WERI-Rb-1 (cell line): ENCODE results near the gene COL17A1.

ENCODE experiments used
- DNase-seq: peaks from one replicate; pipeline ENCODE4 v3.0.0-alpha.2; 2020
- H3K27ac ChIP-seq: fragments of 250-450 bp; sonication (Bioruptor Pico); 2 replicates; pipeline ENCODE4 v1.5.1; 2020; ENCODE audit warnings: mild to moderate bottlenecking, moderate library complexity
- H3K27me3 ChIP-seq: fragments of 250-450 bp; sonication (Bioruptor Pico); 2 replicates; pipeline ENCODE4 v1.5.1; 2021; ENCODE audit warnings: mild to moderate bottlenecking, low read depth, moderate library complexity; ENCODE audit not compliant: insufficient read depth, severe bottlenecking
- H3K36me3 ChIP-seq: fragments of 250-450 bp; sonication (Bioruptor Pico); 2 replicates; pipeline ENCODE4 v1.5.1; 2020; ENCODE audit warnings: mild to moderate bottlenecking, moderate library complexity
- H3K4me3 ChIP-seq: 2 replicates; pipeline ENCODE4 v1.5.1; 2011; ENCODE audit warnings: low read depth, mild to moderate bottlenecking, control low read depth, low read length
- H3K9me3 ChIP-seq: fragments of 250-450 bp; sonication (Bioruptor Pico); 2 replicates; pipeline ENCODE4 v1.5.1; 2021; ENCODE audit warnings: mild to moderate bottlenecking, moderate library complexity; ENCODE audit not compliant: severe bottlenecking
- TF ChIP-seq, protein P1 (sequence below): IDR thresholded peaks from 2 replicates; pipeline ENCODE4 v1.5.1; 2011; ENCODE audit warnings: low read depth, mild to moderate bottlenecking, control low read depth, inconsistent platforms, low read length

COL17A1 gene

DNA sequence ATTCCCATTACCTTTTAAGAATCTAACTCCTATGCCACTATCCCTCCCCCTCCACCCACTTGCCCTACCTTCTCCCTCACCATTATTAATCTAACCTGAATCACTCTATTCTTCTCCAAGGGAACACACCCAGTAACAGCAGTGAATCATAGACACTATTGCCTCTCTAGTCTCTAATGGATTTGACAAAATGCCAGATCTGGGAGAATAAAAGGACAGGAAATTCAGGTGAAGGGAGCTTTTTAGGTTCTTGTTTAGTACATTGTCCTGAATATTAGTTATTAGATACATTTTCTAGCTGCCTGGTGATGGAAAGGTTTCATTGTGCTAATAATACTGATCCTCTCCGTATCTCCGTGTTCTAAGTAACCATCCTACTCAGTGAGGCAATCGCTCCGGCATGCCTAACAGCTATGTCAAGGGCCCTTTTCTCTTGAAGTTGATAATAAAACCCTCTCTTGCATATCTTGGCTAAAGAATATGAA lies 32.2 kb upstream of the COL17A1 start:
- H3K36me3 ChIP-seq, result no peaks in the 10 kb centered on the region
- no peak overlapping the region for H3K27ac ChIP-seq
- H3K9me3 ChIP-seq, result no peaks in the 10 kb centered on the region
- no peak overlapping the region for H3K4me3 ChIP-seq
- no peak for DNase-seq
- TF ChIP-seq, protein P1, sequence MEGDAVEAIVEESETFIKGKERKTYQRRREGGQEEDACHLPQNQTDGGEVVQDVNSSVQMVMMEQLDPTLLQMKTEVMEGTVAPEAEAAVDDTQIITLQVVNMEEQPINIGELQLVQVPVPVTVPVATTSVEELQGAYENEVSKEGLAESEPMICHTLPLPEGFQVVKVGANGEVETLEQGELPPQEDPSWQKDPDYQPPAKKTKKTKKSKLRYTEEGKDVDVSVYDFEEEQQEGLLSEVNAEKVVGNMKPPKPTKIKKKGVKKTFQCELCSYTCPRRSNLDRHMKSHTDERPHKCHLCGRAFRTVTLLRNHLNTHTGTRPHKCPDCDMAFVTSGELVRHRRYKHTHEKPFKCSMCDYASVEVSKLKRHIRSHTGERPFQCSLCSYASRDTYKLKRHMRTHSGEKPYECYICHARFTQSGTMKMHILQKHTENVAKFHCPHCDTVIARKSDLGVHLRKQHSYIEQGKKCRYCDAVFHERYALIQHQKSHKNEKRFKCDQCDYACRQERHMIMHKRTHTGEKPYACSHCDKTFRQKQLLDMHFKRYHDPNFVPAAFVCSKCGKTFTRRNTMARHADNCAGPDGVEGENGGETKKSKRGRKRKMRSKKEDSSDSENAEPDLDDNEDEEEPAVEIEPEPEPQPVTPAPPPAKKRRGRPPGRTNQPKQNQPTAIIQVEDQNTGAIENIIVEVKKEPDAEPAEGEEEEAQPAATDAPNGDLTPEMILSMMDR, result no peak
- no peaks in the 10 kb centered on the region for H3K27me3 ChIP-seq

DNA sequence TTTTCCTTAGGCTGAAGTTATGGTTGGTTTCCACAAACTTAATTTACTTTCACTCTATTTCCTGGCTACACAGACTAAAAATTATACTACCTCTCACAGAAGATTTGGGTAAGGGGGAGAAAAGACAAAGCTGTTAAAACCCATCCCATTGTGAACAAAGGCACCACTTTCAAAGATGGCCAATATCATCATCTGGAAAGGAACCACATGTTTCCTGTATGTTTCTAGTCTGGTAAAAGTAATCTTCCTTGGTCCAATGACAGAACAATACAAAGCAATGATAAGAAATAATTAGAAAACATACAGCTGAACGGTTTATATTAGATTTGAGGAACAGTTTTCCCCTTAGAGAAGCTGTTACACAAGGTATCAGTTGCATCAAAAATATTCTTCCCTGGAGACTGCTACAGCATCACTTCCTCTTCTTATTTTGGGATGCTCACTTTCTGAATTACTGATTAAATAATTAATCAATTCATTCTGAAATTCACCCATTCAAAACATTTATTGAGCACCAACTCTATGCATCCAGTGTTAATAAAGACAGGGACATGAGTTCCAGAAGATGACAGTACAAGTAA lies 27.8 kb upstream of the COL17A1 start:
- Histone ChIP-seq H3K27me3 (no peaks in the 10 kb centered on the region), H3K27ac (no peak overlapping the region), H3K4me3 (no peak overlapping the region), H3K36me3 (no peaks in the 10 kb centered on the region), H3K9me3 (no peaks in the 10 kb centered on the region)
- no peak for DNase-seq
- TF ChIP-seq, protein P1, result no peak

DNA sequence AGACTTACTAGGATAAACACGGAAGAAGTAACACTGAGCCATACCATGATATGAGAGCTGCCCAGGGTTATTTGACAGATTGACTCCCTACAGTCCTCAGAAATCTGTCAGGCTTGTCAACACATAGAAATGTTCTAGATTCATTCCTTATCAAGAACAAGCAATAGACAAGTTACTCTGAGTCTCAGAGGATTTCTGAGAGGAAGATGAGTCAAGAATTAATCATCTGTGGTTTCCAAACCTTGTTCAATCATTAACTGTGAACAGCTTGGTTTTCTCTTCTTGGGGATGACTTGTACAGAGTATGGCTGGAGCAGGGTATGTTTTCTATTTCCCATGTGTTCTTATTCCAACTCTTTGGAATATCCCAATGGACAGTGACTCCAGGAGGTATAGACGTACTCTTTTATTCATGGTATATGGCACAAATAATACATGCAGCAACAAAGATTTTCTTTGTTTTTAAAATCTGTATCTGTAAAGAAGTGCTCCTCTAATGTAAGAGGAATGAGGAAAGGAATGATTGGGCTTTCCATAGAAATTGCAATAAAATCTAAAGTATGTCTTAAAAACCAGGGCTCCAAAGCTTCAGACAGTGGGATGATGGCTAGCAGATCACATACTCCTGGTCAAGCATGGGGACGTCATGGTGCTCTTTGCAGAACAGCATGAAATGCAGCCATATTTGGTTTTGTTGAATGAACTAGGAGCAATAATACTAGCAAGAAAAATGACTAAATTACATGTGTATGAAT lies 24.4 kb upstream of the COL17A1 start:
- no peaks in the 10 kb centered on the region for H3K36me3 ChIP-seq
- no peaks in the 10 kb centered on the region for H3K27me3 ChIP-seq
- H3K27ac ChIP-seq, result no peak overlapping the region
- H3K4me3 ChIP-seq, result no peak overlapping the region
- TF ChIP-seq, protein P1, result no peak
- DNase-seq, result no peak
- no peaks in the 10 kb centered on the region for H3K9me3 ChIP-seq

DNA sequence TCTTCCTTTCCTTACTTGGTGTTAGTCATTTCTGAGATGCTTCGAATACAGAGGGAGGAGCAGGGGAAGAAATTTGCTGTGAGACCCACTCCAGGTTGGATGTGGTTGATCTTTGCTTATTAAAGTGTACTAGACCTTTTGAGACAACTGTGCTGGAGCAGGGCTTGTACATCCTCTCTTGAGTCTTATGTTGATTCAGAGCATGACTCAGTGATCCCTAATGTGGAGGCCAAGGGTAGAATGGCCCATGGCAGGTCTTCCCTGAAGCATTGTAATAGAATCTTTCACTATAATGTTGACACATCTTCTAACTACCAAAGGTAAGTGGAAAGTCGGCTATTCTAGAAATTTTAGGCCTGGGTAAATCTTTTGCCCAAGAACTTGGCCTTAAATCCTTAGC lies 19.2 kb upstream of the COL17A1 start:
- no peak for DNase-seq
- TF ChIP-seq, protein P1, result no peak
- no peak overlapping the region for H3K4me3 ChIP-seq
- no peaks in the 10 kb centered on the region for H3K36me3 ChIP-seq
- H3K27me3 ChIP-seq, result no peaks in the 10 kb centered on the region
- H3K27ac ChIP-seq, result no peak overlapping the region
- H3K9me3 ChIP-seq, result no peaks in the 10 kb centered on the region

DNA sequence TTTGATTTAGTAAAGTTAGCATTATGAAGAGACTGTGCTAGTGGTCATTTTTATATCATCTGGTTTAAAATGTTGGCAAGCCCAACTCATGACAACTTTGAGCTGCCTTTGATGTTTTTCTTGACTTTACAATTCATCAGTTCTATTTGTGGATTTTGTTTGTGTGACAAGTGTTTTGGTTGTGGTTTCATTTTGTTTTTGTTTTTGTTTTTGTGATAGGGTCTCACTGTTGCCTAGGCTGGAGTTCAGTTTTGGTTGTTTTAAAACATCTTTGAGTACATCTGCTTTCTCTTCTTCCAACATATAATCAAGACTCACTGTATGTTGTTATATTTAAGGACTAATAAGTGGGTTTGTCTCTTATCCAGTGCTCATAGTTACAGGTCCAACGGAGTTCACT lies 18.7 kb upstream of the COL17A1 start:
- H3K27me3 ChIP-seq, result no peaks in the 10 kb centered on the region
- DNase-seq, result no peak
- no peak overlapping the region for H3K27ac ChIP-seq
- TF ChIP-seq, protein P1, result no peak
- no peaks in the 10 kb centered on the region for H3K9me3 ChIP-seq
- no peaks in the 10 kb centered on the region for H3K36me3 ChIP-seq
- H3K4me3 ChIP-seq, result no peak overlapping the region
